K562 (cell line): ENCODE data around the gene TDRD9. TPM values are rescaled to one million over a fixed set of nuclear protein-coding genes. Genes with fewer than 3 reads are reported as not detected.

Source experiments
- ARID1B ChIP-seq: fragments of 450-650 bp; IDR thresholded peaks from 2 replicates; pipeline ENCODE4 v1.6.1; 2016; ENCODE audit warnings: antibody characterized with exemption, mild to moderate bottlenecking, inconsistent platforms
- ARID2 ChIP-seq: fragments of 450-650 bp; IDR thresholded peaks from 2 replicates; pipeline ENCODE4 v1.6.1; 2017; ENCODE audit warnings: antibody characterized with exemption, mild to moderate bottlenecking
- ATF1 ChIP-seq, 2 experiments: fragments of 450-650 bp in 1 of 2; IDR thresholded peaks; 2 replicates each; pipeline ENCODE4 v1.6.1; 2016; ENCODE audit warnings: missing compliant biosample characterization in 1 of 2, missing genetic modification characterization in 1 of 2
- C11orf30 ChIP-seq: fragments of 450-650 bp; IDR thresholded peaks from 2 replicates; pipeline ENCODE4 v1.6.1; 2016; ENCODE audit warnings: low read depth, mild to moderate bottlenecking
- CBFB ChIP-seq: sonication (generic); formaldehyde crosslinking; IDR thresholded peaks from 2 replicates; pipeline ENCODE4 v1.4.0; 2020; ENCODE audit warnings: mild to moderate bottlenecking, missing genetic modification reagents
- CREM ChIP-seq: IDR thresholded peaks from 2 replicates; pipeline ENCODE4 v1.6.1; 2014; ENCODE audit warnings: antibody characterized with exemption, low read depth
- DPF2 ChIP-seq: fragments of 450-650 bp; IDR thresholded peaks from 2 replicates; pipeline ENCODE4 v1.6.1; 2016
- EP300 ChIP-seq: IDR thresholded peaks from 2 replicates; pipeline ENCODE4 v1.6.1; 2012; ENCODE audit warnings: low read length, improper control_type of control experiment
- FIP1L1 ChIP-seq: fragments of 200-400 bp; formaldehyde crosslinking; IDR thresholded peaks from 2 replicates; pipeline ENCODE4 v1.6.1; 2018; ENCODE audit warnings: mild to moderate bottlenecking, low read depth, low read length; ENCODE audit not compliant: poor library complexity, severe bottlenecking
- HNRNPH1 ChIP-seq: fragments of 200-400 bp; formaldehyde crosslinking; optimal IDR thresholded peaks from 2 replicates; pipeline ENCODE3; 2017; ENCODE audit warnings: low read depth, mild to moderate bottlenecking, low read length, moderate library complexity
- JUND ChIP-seq, 2 experiments: IDR thresholded peaks; 2 replicates in 1 of 2; 3 replicates in 1 of 2; pipeline ENCODE4 v1.6.1; 2011; ENCODE audit warnings: borderline replicate concordance in 2 of 2, low read depth in 2 of 2, low read length in 2 of 2, improper control_type of control experiment in 1 of 2, missing biosample characterization in 1 of 2, missing genetic modification characterization in 1 of 2, missing genetic modification reagents in 1 of 2
- L3MBTL2 ChIP-seq: fragments of 450-650 bp; IDR thresholded peaks from 2 replicates; pipeline ENCODE4 v1.6.1; 2016; ENCODE audit warnings: mild to moderate bottlenecking, moderate library complexity
- MBD2 ChIP-seq: sonication (generic); IDR thresholded peaks from 2 replicates; pipeline ENCODE4 v1.6.1; 2016; ENCODE audit warnings: low read depth, borderline replicate concordance
- NCOA1 ChIP-seq: fragments of 450-650 bp; IDR thresholded peaks from 2 replicates; pipeline ENCODE4 v1.6.1; 2016; ENCODE audit warnings: low read depth
- NFATC3 ChIP-seq: fragments of 450-650 bp; IDR thresholded peaks from 2 replicates; pipeline ENCODE4 v1.6.1; 2017; ENCODE audit warnings: mild to moderate bottlenecking
- NFE2 ChIP-seq: IDR thresholded peaks from 2 replicates; pipeline ENCODE4 v1.6.1; 2014; ENCODE audit warnings: antibody characterized with exemption, low read depth
- RCOR1 ChIP-seq, 2 experiments: IDR thresholded peaks; 2 replicates each; pipeline ENCODE4 v1.6.1; 2012; ENCODE audit warnings: low read depth in 2 of 2, low read length in 2 of 2, borderline replicate concordance in 1 of 2, improper control_type of control experiment in 1 of 2
- RFX1 ChIP-seq: fragments of 450-650 bp; IDR thresholded peaks from 2 replicates; pipeline ENCODE4 v1.6.1; 2016; ENCODE audit warnings: mild to moderate bottlenecking, moderate library complexity
- SMARCA4 ChIP-seq: fragments of 450-650 bp; IDR thresholded peaks from 2 replicates; pipeline ENCODE4 v1.6.1; 2016
- SMARCE1 ChIP-seq: fragments of 450-650 bp; IDR thresholded peaks from 2 replicates; pipeline ENCODE4 v1.7.1; 2016; ENCODE audit warnings: mild to moderate bottlenecking
- STAT5A ChIP-seq: IDR thresholded peaks from 2 replicates; pipeline ENCODE4 v1.6.1; 2012; ENCODE audit warnings: low read length, inconsistent platforms, borderline replicate concordance
- TAL1 ChIP-seq: fragments of 450-650 bp; IDR thresholded peaks from 2 replicates; pipeline ENCODE4 v1.6.1; 2016; ENCODE audit warnings: mild to moderate bottlenecking
- TBL1XR1 ChIP-seq, 2 experiments: IDR thresholded peaks; 2 replicates each; pipeline ENCODE4 v1.6.1; 2012; ENCODE audit warnings: improper control_type of control experiment in 2 of 2, low read length in 2 of 2, mild to moderate bottlenecking in 1 of 2
- TEAD4 ChIP-seq, 2 experiments: sonication (generic) in 1 of 2; formaldehyde crosslinking in 1 of 2; IDR thresholded peaks; 2 replicates each; pipeline versions ENCODE4 v1.6.1 to v1.8.0; 2012 to 2022; ENCODE audit warnings: borderline replicate concordance in 1 of 2, inconsistent platforms in 1 of 2, low read length in 1 of 2, mild to moderate bottlenecking in 1 of 2, missing genetic modification reagents in 1 of 2
- THRAP3 ChIP-seq: fragments of 450-650 bp; IDR thresholded peaks from 2 replicates; pipeline ENCODE4 v1.6.1; 2016; ENCODE audit warnings: mild to moderate bottlenecking, inconsistent platforms, borderline replicate concordance
- TRIM24 ChIP-seq, 2 experiments: fragments of 450-650 bp; IDR thresholded peaks; 2 replicates each; pipeline ENCODE4 v1.6.1; 2016
- ZFX ChIP-seq: sonication (generic); formaldehyde crosslinking; IDR thresholded peaks from 2 replicates; pipeline ENCODE4 v1.8.0; 2022; ENCODE audit warnings: mild to moderate bottlenecking, missing genetic modification reagents, moderate library complexity
- ZKSCAN8 ChIP-seq: fragments of 200-800 bp; sonication (Bioruptor generic); IDR thresholded peaks from 2 replicates; pipeline ENCODE4 v1.6.1; 2016; ENCODE audit warnings: missing genetic modification characterization, missing compliant biosample characterization
- ZNF57 ChIP-seq: fragments of 450-650 bp; formaldehyde crosslinking; IDR thresholded peaks from 2 replicates; pipeline ENCODE4 v1.4.0; 2020; ENCODE audit warnings: mild to moderate bottlenecking, moderate library complexity
- ZNF644 ChIP-seq: fragments of 200-800 bp; sonication (Bioruptor generic); IDR thresholded peaks from 2 replicates; pipeline ENCODE4 v1.6.1; 2016; ENCODE audit warnings: low read depth, missing genetic modification characterization, missing compliant biosample characterization
- ZNF699 ChIP-seq: fragments of 250-450 bp; sonication (Bioruptor Pico); IDR thresholded peaks from 2 replicates; pipeline ENCODE4 v1.8.0; 2021; ENCODE audit warnings: mild to moderate bottlenecking, moderate library complexity; ENCODE audit not compliant: insufficient replicate concordance
- ZNF79 ChIP-seq: fragments of 250-450 bp; sonication (Bioruptor Pico); IDR thresholded peaks from 2 replicates; pipeline ENCODE4 v1.4.0; 2020; ENCODE audit warnings: low read depth, mild to moderate bottlenecking, moderate library complexity
- polyA plus RNA-seq, 8 experiments: library from polyadenylated mRNA; depleted of rRNA in 4 of 8; stranded (reverse) in 5 of 8; unstranded in 3 of 8; fragments of >200 nt; fragmentation: Nextera tagmentation in 2 of 8; fragmentation: Illumina TruSeq in 1 of 8; extraction: Ambion mirVana in 2 of 8; extraction: Trizol in 1 of 8; gene quantifications; 2 replicates each; pipeline versions ENCODE4 v1.2.1 to v1.2.3, GENCODE V29; 2011 to 2014; ENCODE audit warnings: inconsistent platforms in 1 of 8, missing spikeins in 1 of 8
- total RNA-seq, 7 experiments: library from RNA; depleted of rRNA in 6 of 7; stranded (reverse); fragments of >200 nt in 6 of 7; fragmentation: Illumina TruSeq in 2 of 7; extraction: Trizol in 2 of 7; gene quantifications; 2 replicates each; pipeline versions ENCODE4 v1.2.1 to v1.2.3, GENCODE V29; 2011 to 2021; ENCODE audit warnings: low replicate concordance in 1 of 7
- TF ChIP-seq, protein P1 (sequence below): fragments of 450-650 bp; conservative IDR thresholded peaks from 2 replicates; pipeline ENCODE4 v1.6.1; 2016; ENCODE audit warnings: missing genetic modification characterization, low read depth, mild to moderate bottlenecking, missing compliant biosample characterization, moderate library complexity

The TDRD9 gene
- total and polyA plus RNA-seq, 9 of the 15 experiments (the other 6 are each of a cell fraction or from before 2014, with no cell fraction given) = 0.04 to 0.14 (median 0.04) TPM; not detected in 5

DNA sequence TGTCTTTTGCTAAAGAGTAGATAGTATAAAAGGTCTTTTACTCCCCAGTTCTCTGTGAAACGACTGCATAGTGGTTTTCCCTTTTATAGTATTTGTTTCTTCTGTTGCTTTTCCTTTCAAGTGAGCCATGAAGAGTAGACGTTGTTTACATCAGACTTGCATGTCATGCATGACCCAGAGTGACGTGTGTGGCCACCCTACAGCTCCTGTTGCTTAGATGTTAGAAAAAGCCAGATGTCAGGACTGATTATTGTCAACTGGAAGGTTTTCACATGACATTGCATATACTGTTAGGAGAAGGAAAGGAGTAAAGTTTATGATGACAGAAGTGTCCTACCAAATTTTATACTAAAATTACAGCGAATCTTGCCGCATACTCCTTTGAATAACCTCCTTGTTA is 15.4 kb downstream of the TDRD9 start (continued):
- TF ChIP-seq NFATC3 (no peak), EP300 (peak; percentile 79), ATF1 (CRISPR knock-in tag; IDR thresholded peaks at IDR 0.05) (peak; percentile 23; the same call in 1 of the 2 replicates), ATF1 (tag; IDR thresholded peaks at IDR 0.05) (peak; percentile 92), RCOR1 (IDR thresholded peaks at IDR 0.05; ENCODE audit: borderline replicate concordance in 1 of 2, low read depth in 2 of 2, low read length in 2 of 2) (0 out of 4 replicates have a peak, but pooled peaks of 1 of the 2 experiments have one; percentile 16), TAL1 (peak; percentile 70), ZNF699 (CRISPR knock-in tag) (no peak), ARID2 (no peak), THRAP3 (no peak), MBD2 (no peak), NCOA1 (peak; percentile 36; the same call in 1 of the 2 replicates), ZNF79 (CRISPR knock-in tag) (no peak), ZFX (CRISPR knock-in tag) (no peak), HNRNPH1 (no peak), ZNF57 (CRISPR knock-in tag) (no peak), STAT5A (peak; percentile 30; the same call in 1 of the 2 replicates), JUND (IDR thresholded peaks at IDR 0.05; ENCODE audit: borderline replicate concordance, low read depth, low read length) (peak; percentile 54; the same call in 1 of the 2 replicates), JUND (tag; IDR thresholded peaks at IDR 0.05; ENCODE audit: borderline replicate concordance, low read depth, low read length) (peak; percentile 59; the same call in 1 of the 3 replicates), SMARCE1 (peak; percentile 46; the same call in 1 of the 2 replicates), FIP1L1 (no peak), TRIM24 (IDR thresholded peaks at IDR 0.05) (peak in 1 of 2 experiments; percentile 53; a peak in 2 of 4 replicates), CBFB (no peak), RFX1 (peak; percentile 40; the same call in 1 of the 2 replicates), SMARCA4 (peak; percentile 75), TEAD4 (IDR thresholded peaks at IDR 0.05; ENCODE audit: low read length) (peak; percentile 60), TEAD4 (CRISPR knock-in tag; IDR thresholded peaks at IDR 0.05; ENCODE audit: borderline replicate concordance) (no peak), NFE2 (peak; percentile 83), C11orf30 (peak; percentile 89), ZKSCAN8 (CRISPR knock-in tag) (0 out of 2 replicates have a peak, but pooled peaks have one; percentile 23), ARID1B (peak; percentile 84), CREM (peak; percentile 94), ZNF644 (peak; percentile 58; the same call in 1 of the 2 replicates), DPF2 (peak; percentile 85), TBL1XR1 (IDR thresholded peaks at IDR 0.05; ENCODE audit: low read length in 2 of 2) (peak in 1 of 2 experiments; percentile 75; a peak in 2 of 4 replicates), L3MBTL2 (peak; percentile 20; the same call in 1 of the 2 replicates)
- TF ChIP-seq, protein P1, sequence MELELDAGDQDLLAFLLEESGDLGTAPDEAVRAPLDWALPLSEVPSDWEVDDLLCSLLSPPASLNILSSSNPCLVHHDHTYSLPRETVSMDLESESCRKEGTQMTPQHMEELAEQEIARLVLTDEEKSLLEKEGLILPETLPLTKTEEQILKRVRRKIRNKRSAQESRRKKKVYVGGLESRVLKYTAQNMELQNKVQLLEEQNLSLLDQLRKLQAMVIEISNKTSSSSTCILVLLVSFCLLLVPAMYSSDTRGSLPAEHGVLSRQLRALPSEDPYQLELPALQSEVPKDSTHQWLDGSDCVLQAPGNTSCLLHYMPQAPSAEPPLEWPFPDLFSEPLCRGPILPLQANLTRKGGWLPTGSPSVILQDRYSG = 0 out of 2 replicates have a peak, but pooled peaks have one; percentile 27
